CMK (cell line): Measurements from ENCODE around the gene FAM170A.

ENCODE experiments used
- DNase-seq: peaks from one replicate; pipeline ENCODE4 v3.0.0-alpha.2; 2010; ENCODE audit warnings: low read depth

FAM170A gene

DNA sequence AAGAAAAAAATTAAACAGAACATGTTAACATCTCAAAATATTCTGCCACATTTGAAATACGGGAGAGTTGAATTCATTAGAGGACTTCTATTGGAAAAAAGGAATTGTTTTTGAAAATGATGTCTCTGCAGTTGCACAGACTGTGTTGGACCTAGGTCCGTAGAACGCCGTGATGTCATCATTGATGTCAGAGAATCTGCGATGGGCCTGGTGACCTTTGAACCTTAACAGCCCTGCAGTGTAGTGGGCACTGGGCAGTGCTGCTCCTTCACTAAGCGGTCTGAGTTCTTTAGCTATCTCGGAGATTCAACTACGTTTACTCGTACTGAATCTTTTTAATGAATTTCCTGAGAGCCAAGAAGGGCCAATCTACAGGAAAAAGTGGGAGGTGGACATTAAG is at the start of gene FAM170A:
FAM170A (plus strand) TSS at position 220 of the 400 bp plus-strand sequence. CDS start 211 bp downstream, outside the sequence.
- no peak for DNase-seq

DNA sequence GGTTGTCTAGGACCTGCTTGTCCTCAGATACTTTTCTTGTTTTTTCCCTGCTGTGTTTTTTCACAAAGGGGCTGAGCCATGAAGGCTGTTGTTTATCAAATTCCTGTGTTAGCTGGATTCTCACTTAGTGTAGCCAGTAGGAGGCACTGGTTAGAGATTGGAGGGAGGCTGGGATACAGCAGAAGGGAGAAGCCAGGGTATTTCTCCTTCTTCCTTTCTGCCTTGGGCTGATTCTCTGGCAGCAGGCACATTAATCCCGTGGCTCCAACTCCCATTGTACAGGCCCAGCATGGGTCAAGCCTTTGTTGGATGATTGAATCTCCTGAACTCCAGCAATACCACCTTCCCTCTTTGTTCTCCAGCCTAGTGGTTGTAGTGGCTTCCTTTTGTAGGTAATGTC is 46.4 kb upstream of the FAM170A start:
- DNase-seq = no peak

DNA sequence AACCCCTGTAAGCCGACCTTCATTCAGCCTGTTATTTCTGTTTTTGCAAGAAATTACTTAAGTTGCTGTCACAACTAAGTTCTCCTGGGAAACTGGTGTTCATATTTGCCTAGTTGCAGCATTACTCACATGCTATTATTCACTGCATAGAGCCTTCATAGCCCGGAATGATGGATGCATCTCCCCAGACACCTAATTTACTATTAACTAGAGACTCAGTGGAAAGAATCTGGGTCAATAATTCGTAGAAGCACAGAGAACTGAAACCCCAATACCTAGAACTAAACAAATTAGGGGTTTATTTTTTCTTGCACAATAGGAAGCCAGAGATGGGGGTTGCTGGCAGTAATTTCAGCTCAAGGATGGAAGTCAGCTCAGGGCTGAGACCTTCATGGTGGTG is 45.7 kb upstream of the FAM170A start:
- no peak for DNase-seq

DNA sequence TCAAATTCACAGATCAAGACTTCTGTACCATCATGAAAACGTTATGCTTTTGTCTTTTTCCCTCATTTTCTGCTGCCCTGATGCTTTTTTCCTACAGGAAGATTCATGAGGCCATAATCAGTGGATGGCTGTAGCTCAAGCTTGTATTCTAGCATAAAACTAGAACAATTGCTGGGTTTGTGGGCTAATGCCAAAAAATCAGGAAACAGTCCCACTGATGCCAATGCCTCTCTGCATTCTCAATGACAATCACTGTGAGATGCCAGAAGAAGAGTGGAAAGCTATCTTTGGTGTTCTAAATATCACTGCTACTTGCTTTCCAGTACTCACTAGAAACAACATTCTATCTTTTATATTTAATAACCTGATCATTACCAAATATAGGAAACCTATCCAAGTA is 33.3 kb upstream of the FAM170A start:
- DNase-seq = no peak

DNA sequence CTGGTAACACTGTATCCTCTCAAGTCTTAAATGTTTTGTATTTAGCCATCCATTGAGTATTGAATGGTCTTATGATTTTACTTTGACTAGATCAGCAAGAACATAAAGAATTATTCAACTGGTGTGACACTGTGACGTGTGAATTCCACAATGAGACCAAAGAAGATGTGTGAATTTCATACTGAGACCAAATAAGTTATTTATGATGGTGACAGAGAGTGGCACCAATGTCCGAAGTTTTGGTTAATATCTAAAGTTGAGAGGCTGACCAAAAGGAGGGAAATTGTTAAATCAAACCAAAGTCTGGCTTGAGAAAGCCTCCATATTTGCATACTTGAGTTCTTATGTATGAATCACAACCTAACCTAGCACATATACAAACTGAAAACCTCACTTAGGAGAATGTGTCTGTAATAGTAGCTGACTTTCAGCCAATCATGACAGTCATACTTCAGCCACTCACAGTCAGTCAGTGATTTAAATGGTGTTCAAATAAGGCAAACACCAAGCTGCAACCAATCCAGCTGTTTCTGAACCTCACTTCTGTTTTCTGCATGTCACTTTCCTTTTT is 31.5 kb upstream of the FAM170A start:
- DNase-seq = no peak

GRCh38 chr5:119613937-119614336 is 15.4 kb upstream of the FAM170A start:
- no peak for DNase-seq

GRCh38 chr5:119614838-119615237 is 14.5 kb upstream of the FAM170A start:
- DNase-seq = no peak

DNA sequence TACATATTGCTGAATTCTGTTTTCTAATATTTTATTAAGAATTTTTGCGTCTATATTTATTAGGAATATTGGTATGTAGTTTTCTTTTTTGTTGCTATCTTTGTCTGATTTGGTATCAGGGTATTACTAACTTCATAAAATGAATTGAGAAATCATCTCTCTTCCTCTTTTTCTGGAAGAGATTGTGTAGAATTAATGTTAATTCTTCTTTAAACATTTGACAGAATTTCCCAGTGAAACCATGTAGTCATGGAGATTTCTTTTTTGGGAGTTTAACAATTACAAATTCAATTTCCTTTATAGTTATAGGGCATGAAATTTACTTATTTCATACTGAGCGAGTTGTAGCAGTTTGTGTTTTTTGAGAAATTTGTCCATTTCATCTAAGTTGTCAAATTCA is 3.3 kb upstream of the FAM170A start:
- DNase-seq = no peak

- DNase-seq = no peak
Measured at GRCh38 chr5:119630752-119631440, 1.5 kb downstream of the FAM170A start.

DNA sequence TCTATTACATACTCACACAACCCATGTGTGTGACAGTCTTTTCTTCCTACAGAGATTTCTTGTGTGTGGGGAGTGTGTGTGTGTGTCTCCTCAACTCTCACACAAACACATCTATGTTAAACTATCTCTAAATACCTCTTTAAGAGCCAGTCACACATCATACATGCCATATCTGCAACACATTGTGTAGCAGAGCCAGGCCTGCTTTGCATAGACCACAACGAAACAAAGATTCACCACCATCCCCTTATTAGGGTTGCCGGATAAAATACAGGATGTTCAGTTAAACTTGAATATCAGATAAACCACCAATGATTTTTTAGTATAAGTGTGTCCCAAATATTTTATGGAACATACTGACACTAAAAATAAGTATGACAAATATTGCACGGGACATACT is 2.3 kb downstream of the FAM170A start:
- DNase-seq = no peak

- DNase-seq = no peak
Measured at GRCh38 chr5:119651486-119651885, 22.1 kb downstream of the FAM170A start.

- DNase-seq = no peak
Measured at GRCh38 chr5:119655061-119655460, 25.7 kb downstream of the FAM170A start.

GRCh38 chr5:119656023-119656422 is 26.7 kb downstream of the FAM170A start:
- DNase-seq = no peak

- DNase-seq = no peak
Measured at GRCh38 chr5:119666542-119666941, 37.2 kb downstream of the FAM170A start.

GRCh38 chr5:119678351-119679028 is 49.1 kb downstream of the FAM170A start:
- DNase-seq = no peak

DNA sequence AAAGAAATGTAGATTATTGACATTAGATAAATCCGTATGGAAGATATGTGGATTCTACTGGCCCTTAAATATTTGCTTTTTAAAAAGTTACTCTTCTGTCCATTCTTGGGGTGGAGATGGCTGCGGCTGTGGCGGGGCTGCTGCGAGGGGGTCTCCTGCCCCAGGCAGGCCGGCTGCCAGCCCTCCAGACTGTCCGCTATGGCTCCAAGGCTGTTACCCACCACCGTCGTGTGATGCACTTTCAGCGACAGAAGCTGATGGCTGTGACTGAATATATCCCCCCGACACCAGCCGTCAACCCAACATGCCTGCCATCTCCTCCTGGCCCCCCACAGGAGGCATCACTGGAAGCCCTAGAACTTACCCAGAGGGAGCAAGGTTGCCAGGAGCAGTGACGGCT is 50.7 kb downstream of the FAM170A start:
- no peak for DNase-seq

DNA sequence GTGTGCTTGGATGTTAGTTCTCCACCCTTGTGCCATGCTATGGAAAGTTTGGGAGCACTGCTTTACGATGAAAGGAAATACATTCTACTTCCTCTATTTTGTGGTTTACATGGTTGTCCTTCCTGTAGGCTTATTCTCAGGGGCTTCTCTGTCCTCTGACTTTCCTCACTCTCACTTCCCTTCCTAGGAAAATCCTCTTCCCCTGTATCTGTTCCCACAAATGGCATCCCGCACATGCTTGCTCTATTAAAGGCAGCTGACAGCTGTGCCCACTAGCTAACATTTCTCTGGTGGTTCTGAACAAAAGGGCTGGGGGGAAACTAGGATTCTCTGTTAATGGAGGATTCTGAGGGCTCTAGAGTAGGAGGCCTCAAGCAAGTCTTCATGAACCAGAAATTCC is 52.4 kb downstream of the FAM170A start:
- no peak for DNase-seq

- no peak for DNase-seq
Measured at GRCh38 chr5:119682372-119682771, 53.0 kb downstream of the FAM170A start.
